T-helper 17 cell (primary cell): ENCODE results near the gene EPB42. TPM values are rescaled to one million over a fixed set of nuclear protein-coding genes. Genes with fewer than 3 reads are reported as not detected.
A peak's percentile ranks its signal among the peaks of the same experiment; 100 is the strongest.
"Not testable (repeated sequence)": the region's sequence is repeated elsewhere in the genome, so short reads cannot be mapped to it uniquely, and the experiment has no call there.

ENCODE experiments used
- ATAC-seq: fragments of 150-1000 bp; cut with Tn5 transposase; 2 replicates; pipeline ENCODE4 v1.10.0; 2021; ENCODE audit warnings: mild to moderate bottlenecking, moderate library complexity
- DNase-seq, 3 donors: peaks; one replicate each; pipeline versions ENCODE4 v3.0.0 to v3.0.0-alpha.2; 2020 to 2021
- H3K9me3 ChIP-seq: one replicate; pipeline ENCODE4 v1.7.0; 2013; ENCODE audit warnings: low read length, mild to moderate bottlenecking; ENCODE audit not compliant: control insufficient read depth, poor library complexity, severe bottlenecking
- H3K27ac Mint-ChIP-seq: one replicate; pipeline ENCODE4 v1.8.0; 2022; ENCODE audit warnings: mild to moderate bottlenecking, moderate library complexity, mixed read lengths
- H3K27me3 Mint-ChIP-seq: one replicate; pipeline ENCODE4 v1.8.0; 2022; ENCODE audit warnings: mixed read lengths
- H3K36me3 Mint-ChIP-seq: one replicate; pipeline ENCODE4 v1.8.0; 2022; ENCODE audit warnings: low read depth, mixed read lengths
- H3K4me1 Mint-ChIP-seq: one replicate; pipeline ENCODE4 v1.8.0; 2022; ENCODE audit warnings: mild to moderate bottlenecking, mixed read lengths
- H3K4me3 Mint-ChIP-seq: one replicate; pipeline ENCODE4 v1.8.0; 2022; ENCODE audit warnings: mild to moderate bottlenecking, moderate library complexity, mixed read lengths
- total RNA-seq, 4 donors: library from RNA in 2 of 4; stranded (reverse) in 2 of 4; gene quantifications; one replicate each; pipeline ENCODE4 v1.2.3 and lab custom pipeline; 2022 to 2026

EPB42 gene
- total RNA-seq, 2 donors from 2014 or later, result not detected

GRCh38 chr15:43184407-43185124, 36.3 kb downstream of the EPB42 start:
- peak overlapping the region; percentile 92 for H3K4me3 Mint-ChIP-seq
- no peaks in the 10 kb centered on the region for H3K27me3 Mint-ChIP-seq
- peaks cover 5% of the 10 kb centered on the region for H3K36me3 Mint-ChIP-seq
- DNase-seq, result no peak
- ATAC-seq, result no peak
- H3K4me1 Mint-ChIP-seq, result peaks cover 33% of the 10 kb centered on the region
- no peaks in the 10 kb centered on the region for H3K9me3 ChIP-seq
- H3K27ac Mint-ChIP-seq, result peak overlapping the region; percentile 96

GRCh38 chr15:43183270-43183669, 37.5 kb downstream of the EPB42 start:
- Mint-ChIP-seq H3K27ac (peak overlapping the region; percentile 74), H3K4me3 (peak overlapping the region; percentile 3), H3K36me3 (peaks cover 2% of the 10 kb centered on the region), H3K4me1 (peaks cover 28% of the 10 kb centered on the region), H3K27me3 (no peaks in the 10 kb centered on the region)
- no peak for ATAC-seq
- no peaks in the 10 kb centered on the region for H3K9me3 ChIP-seq
- DNase-seq, result no peak

- H3K27ac Mint-ChIP-seq, H3K4me3 Mint-ChIP-seq, H3K9me3 ChIP-seq, H3K27me3 Mint-ChIP-seq, ATAC-seq, DNase-seq, H3K4me1 Mint-ChIP-seq, H3K36me3 Mint-ChIP-seq: not testable (repeated sequence)
These were observed 43.7 kb downstream of the EPB42 start for GRCh38 chr15:43177147-43177546.

GRCh38 chr15:43175656-43176309, 45.0 kb downstream of the EPB42 start:
- not testable (repeated sequence) for DNase-seq, H3K4me3 Mint-ChIP-seq, H3K4me1 Mint-ChIP-seq, H3K36me3 Mint-ChIP-seq, H3K27me3 Mint-ChIP-seq, H3K27ac Mint-ChIP-seq, ATAC-seq, H3K9me3 ChIP-seq

GRCh38 chr15:43169888-43170287, 50.9 kb downstream of the EPB42 start:
- peaks cover 7% of the 10 kb centered on the region for H3K36me3 Mint-ChIP-seq
- no peaks in the 10 kb centered on the region for H3K27me3 Mint-ChIP-seq
- no peak overlapping the region for H3K4me3 Mint-ChIP-seq
- ATAC-seq (no peak), DNase-seq (no peak)
- no peaks in the 10 kb centered on the region for H3K4me1 Mint-ChIP-seq
- H3K9me3 ChIP-seq, result no peaks in the 10 kb centered on the region
- no peak overlapping the region for H3K27ac Mint-ChIP-seq

- Mint-ChIP-seq H3K36me3 (peaks cover 6% of the 10 kb centered on the region), H3K4me1 (no peaks in the 10 kb centered on the region), H3K27ac (no peak overlapping the region)
These were observed 52.4 kb downstream of the EPB42 start for GRCh38 chr15:43168192-43169107.

GRCh38 chr15:43167261-43167660, 53.6 kb downstream of the EPB42 start:
- not testable (repeated sequence) for H3K27ac Mint-ChIP-seq, H3K36me3 Mint-ChIP-seq, DNase-seq, H3K4me3 Mint-ChIP-seq, ATAC-seq, H3K27me3 Mint-ChIP-seq, H3K4me1 Mint-ChIP-seq, H3K9me3 ChIP-seq

More at GRCh38 chr15:43168192-43169107, 52.4 kb downstream of the EPB42 start:
- no peak overlapping the region for H3K4me3 Mint-ChIP-seq
- H3K9me3 ChIP-seq, result no peaks in the 10 kb centered on the region
- no peak for DNase-seq
- H3K27me3 Mint-ChIP-seq, result no peaks in the 10 kb centered on the region
- ATAC-seq, result no peak

- Mint-ChIP-seq H3K36me3 (no peaks in the 10 kb centered on the region), H3K27ac (no peak overlapping the region), H3K27me3 (no peaks in the 10 kb centered on the region), H3K4me3 (no peak overlapping the region), H3K4me1 (no peaks in the 10 kb centered on the region)
- no peaks in the 10 kb centered on the region for H3K9me3 ChIP-seq
- no peak for DNase-seq
- no peak for ATAC-seq
These were observed 55.0 kb downstream of the EPB42 start for GRCh38 chr15:43165801-43166325.

GRCh38 chr15:43153269-43153668, 67.5 kb downstream of the EPB42 start:
- Mint-ChIP-seq H3K4me1 (peaks cover 10% of the 10 kb centered on the region), H3K4me3 (no peak overlapping the region), H3K27me3 (no peaks in the 10 kb centered on the region), H3K27ac (no peak overlapping the region), H3K36me3 (peaks cover 7% of the 10 kb centered on the region)
- no peaks in the 10 kb centered on the region for H3K9me3 ChIP-seq
- ATAC-seq (no peak), DNase-seq (no peak)

- ATAC-seq, result peak; percentile 100
- Mint-ChIP-seq H3K27ac (no peak overlapping the region), H3K27me3 (no peaks in the 10 kb centered on the region), H3K36me3 (peaks cover 7% of the 10 kb centered on the region), H3K4me3 (peak overlapping the region; percentile 65), H3K4me1 (peaks cover 10% of the 10 kb centered on the region)
- no peak for DNase-seq
- no peaks in the 10 kb centered on the region for H3K9me3 ChIP-seq
These were observed 69.1 kb downstream of the EPB42 start for GRCh38 chr15:43151688-43152087.

GRCh38 chr15:43150191-43150929, 70.5 kb downstream of the EPB42 start:
- no peak overlapping the region for H3K27ac Mint-ChIP-seq
- no peak for ATAC-seq
- no peaks in the 10 kb centered on the region for H3K27me3 Mint-ChIP-seq
- H3K4me3 Mint-ChIP-seq, result no peak overlapping the region
- peaks cover 8% of the 10 kb centered on the region for H3K4me1 Mint-ChIP-seq
- H3K9me3 ChIP-seq, result no peaks in the 10 kb centered on the region
- no peak for DNase-seq
- H3K36me3 Mint-ChIP-seq, result peaks cover 8% of the 10 kb centered on the region
